NB4 (cell line): Measurements from ENCODE around the gene NHLRC3.

ENCODE experiments used
- DNase-seq: peaks from one replicate; pipeline ENCODE4 v3.0.0; 2010; ENCODE audit warnings: low read depth
- H3K4me3 ChIP-seq: one replicate; pipeline ENCODE4 v1.5.1; 2011; ENCODE audit warnings: mild to moderate bottlenecking, low read depth, low read length, moderate library complexity
- MYC ChIP-seq: IDR thresholded peaks from 2 replicates; pipeline ENCODE4 v1.6.1; 2011; ENCODE audit warnings: low read depth, low read length

Gene NHLRC3

DNA sequence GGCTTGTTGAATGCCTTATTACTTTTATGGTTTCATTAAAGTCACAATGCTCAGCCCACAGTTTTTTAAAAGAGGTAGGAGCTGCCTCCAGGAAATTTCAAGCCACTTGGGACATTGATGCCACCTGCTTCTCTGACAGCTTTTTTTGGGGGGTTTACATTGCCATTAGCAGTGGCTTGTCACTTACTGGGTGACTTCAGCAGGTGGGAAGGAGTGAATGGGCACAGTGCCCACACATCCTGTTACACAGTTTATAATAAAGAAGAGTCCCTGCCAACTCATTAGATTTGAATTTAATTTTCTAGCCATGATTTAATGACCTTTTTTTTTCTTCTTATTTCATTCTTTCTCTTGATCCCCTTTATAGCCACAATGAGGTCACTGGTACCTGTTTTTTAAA lies 61.0 kb downstream of the NHLRC3 start:
- DNase-seq, result no peak
- no peak overlapping the region for H3K4me3 ChIP-seq
- TF ChIP-seq MYC, result no peak
